ENCODE results near the gene CA10.

Gene CA10

DNA sequence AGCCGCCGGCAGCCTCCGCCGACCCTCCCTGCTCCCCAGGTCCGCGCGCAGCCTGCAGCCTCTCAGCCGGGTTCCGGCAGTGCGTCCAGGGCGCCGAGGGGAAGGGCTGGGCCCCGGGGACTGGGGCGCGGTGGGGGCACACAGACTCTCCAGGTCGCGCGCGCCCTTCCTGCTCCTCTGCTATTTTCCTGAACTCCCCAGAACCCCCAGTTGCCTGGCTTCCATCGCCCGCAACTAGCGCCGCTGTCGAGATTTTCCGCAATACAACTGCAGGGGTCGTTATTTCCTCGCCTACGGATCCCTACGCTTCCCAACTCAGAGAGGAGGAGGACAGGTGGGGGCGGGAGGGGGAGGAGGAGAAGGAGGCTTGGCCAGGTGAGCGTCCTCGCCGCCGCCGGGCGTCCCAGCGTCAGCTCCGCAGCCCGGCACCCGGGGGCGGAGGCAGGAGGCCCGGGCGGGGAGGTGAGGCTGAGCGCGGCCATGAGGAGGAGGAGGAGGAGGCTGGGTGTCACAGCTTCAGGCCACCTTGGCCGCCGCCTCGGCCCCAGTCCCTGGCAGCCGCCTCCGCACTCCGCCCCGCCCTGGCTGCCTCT lies at the start of gene CA10:
Gene CA10 (minus strand): TSS at position 265 of the 593 bp plus-strand sequence.
- DNase-seq (ENCODE audit: low read depth in 2 of 2) = no peak

DNA sequence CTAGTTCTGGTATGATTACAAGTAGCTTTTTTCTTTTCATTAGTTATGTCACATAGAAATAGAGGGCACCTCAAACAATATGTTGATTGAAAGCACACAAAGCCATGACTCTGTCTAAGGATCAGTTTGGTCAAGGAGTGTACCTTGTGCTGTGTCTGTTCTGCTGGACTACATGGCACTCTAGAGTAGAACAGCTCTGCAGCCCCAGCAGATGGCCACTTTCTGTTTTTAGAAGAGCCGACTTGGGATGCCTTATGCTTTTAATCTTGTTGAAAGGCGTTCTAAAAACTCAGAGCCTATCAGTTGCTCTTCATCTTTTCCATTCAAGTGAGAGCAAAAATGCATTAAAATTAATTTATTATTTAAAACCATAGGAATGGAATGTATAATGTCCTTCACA lies 49.3 kb upstream of the CA10 start:
- DNase-seq (ENCODE audit: low read depth in 2 of 2) = no peak

DNA sequence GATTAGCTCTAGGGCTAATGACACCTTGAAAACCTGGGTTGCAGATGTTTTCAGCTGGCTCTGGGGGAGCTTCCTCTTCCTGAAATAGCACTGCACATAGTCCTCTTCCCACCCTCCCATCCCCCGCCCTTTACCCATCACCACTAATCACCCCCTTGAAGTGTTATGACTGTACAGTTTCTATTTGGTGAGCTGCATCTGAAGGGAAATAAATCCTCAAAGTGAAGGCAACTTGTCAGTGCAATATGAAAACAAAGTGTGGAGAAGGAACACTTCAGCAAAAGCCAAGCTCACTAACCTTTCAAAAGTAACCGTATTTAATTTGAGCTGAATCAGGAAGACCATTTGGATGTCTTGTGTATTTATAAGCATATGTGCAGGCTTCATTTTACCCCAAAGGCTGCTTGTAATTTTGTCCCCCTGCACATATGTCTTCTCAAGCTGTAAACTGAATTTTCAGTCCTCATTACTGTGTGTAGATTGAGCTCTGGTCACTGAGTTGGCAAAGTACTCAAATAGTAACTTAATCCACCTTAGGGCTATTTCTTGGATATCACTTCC lies 44.1 kb upstream of the CA10 start:
- no peak for DNase-seq (ENCODE audit: low read depth in 2 of 2)

DNA sequence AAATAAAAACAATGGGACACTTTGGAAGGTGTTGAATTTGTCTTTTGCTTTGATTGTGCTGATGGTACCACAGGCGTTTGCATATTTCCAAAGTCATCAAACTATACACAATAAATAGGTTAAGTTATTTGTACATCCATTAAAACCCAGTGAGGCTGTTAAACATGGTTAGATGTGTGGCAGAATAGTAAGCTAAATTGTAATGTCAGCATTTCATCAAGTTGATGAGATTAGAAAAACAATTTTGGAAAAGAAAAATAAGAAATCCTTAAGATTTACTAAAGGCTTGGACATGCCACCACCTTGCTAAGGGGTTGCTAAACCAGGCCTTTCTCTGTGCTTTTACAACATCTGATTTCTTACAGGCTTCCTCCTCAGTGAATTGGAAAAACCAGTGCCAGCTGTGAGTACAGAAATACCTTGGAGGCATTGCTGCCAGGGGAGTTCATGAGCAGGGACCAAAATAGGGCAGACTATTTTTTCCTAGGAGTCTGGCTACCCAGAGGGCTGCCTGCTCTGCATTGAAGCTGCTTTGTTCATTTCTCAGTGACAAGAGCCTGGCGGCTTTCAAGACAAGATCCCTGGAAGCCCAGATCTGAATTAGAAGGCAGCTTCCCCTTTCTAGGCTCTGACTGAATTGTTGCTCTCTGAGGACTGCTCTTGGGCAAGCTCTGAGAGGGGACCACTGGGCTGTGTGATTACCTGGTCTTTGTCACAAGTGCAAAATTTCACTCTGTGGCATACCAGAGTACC lies 43.4 kb upstream of the CA10 start:
- no peak for DNase-seq (ENCODE audit: low read depth in 2 of 2)

DNA sequence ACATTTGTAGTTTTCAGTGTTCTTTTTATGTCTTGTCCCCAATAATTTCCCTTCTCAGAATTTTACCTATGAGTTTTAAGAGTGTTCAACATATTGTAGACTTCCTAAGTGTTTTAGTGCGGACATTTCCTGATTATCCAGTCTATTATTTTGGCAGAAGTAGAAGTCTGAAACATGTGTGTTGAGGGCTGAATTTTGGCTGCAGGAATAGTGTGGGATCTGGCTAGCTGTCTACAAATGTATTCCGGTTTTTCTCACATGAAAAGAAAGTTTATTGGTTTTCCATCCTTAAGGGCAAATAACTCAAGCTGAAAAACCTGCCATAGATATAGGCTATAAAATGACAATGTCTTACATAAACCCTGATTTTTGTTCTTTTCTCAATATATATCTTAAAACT lies 33.0 kb upstream of the CA10 start:
- no peak for DNase-seq (ENCODE audit: low read depth in 2 of 2)

DNA sequence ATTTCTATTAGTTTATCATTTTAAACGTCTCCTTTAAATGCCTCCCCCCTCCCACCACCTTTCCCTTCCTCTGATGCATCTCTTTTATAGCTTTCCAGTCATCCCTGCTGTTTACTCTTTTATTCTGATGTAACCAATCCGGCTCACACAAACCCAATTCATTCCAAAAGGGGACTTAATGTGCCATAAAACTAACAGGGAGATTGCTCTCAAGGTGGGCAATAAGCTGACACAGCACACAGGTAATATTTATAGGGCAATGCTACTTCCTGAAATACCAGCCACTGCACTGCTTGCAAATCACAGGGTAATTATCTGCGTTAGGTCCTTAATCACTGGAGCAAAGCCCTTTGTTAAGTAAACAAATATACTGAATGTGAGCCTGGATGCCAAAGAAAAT lies 23.3 kb upstream of the CA10 start:
- no peak for DNase-seq (ENCODE audit: low read depth in 2 of 2)

DNA sequence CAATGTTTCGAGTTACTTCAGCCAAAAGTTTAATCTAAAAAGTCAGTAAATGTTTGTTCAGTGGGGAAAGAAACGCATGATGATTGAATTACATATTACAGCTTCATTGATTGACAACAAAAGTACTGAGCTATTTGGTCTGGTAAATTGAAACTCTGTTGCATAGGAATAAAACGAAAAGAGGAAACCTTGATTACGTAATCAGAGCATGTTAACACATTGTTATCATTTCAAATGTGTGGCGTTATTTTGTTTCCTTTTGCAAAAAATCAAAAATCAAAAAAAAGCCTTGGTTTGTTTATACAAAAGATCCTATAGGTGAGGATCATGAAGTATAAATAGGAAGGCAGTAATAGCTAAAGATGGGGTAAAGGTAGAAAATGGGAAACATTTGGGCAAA lies 19.5 kb upstream of the CA10 start:
- DNase-seq (ENCODE audit: low read depth in 2 of 2) = no peak

DNA sequence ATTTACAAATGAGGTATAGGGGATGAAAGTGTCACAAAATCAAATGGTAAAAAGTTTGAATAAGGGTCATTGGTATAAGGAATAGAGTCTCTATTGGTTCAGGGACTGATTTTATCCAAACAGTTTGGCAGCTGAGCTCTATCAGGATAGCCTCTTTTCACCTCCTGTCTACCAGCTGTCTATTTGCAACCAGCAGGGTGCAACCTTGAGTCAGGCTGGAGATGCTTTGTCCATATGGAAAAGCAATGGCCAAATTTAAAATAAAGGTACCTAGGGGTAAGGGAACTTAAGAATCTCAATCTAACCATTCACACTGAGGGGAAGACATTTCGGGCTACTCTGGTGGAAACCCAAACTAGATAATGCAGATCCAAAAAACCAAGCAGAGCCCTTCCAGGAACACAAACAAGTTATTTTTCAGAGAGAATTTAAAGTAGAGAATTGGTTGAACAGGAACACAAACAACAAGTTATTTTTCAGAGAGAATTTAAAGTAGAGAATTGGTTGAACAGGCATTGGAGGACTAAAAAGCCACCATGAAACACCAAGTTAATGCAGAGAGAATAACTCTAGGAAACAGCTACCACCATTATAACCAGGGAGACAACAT lies 12.6 kb upstream of the CA10 start:
- no peak for DNase-seq (ENCODE audit: low read depth in 2 of 2)

DNA sequence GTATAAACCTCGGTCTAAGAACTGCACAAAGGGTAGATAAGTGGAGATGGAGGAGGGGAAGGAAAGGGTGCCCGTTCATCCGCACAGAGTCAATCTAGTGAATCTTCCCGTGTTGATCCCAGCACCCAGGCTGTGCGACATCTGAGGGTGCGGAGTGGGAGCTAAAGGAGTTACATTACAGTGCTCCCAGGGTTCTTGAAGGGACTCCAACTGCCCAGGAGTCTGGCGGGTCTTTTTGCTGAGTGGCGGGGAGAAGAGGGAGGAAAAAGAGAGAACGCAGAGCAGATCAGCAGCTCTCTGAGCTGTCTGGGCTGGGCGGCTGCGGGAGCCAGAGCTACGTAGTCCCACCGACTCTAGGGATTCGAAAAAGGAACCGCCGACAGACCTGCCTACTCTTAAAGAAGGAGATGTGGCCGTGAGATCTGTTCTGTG lies 1.6 kb upstream of the CA10 start:
- DNase-seq (ENCODE audit: low read depth in 2 of 2) = no peak

DNA sequence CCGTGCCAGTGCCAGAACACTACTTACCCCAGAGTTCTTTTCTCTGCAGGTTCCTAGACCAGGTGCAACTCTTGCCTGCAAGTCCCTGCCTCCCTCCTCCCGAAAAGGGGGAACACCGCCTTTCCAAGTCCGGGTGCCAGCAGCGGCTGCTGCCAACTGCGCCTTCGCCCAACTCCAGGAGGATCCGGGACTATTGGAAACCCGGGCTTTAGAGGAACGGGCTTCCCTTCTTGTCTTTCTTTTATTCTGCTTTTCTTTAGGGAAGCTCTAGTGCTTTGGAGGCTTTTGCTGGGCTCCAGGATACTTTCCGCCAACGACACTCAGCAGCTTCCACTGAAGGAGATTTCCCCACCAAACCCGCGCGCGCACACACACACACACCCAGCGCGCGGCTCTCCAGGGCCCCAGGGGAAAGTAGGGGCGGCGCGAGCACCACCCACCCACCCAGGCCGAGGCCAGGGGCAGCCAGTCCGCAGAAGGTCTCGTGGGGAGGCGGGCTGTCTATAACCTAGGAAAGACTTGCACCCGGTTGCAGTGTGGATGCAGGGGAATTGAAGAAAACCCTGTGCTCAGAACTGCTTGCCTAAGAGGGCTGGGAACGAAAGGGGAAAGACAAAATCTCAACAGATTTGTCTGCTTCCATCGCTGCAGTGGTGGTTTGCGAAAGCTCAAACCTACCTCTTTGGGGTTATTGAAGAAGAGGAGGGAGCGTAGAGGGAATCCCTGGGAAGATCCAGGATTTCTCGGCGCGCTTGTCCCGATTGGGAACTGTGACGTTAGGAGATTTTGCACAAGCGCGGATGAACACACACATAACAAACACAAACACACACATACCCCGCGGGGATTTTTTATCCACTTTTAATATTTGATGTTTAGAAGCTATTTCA lies 977 bp upstream of the CA10 start:
- DNase-seq (ENCODE audit: low read depth in 2 of 2) = no peak

DNA sequence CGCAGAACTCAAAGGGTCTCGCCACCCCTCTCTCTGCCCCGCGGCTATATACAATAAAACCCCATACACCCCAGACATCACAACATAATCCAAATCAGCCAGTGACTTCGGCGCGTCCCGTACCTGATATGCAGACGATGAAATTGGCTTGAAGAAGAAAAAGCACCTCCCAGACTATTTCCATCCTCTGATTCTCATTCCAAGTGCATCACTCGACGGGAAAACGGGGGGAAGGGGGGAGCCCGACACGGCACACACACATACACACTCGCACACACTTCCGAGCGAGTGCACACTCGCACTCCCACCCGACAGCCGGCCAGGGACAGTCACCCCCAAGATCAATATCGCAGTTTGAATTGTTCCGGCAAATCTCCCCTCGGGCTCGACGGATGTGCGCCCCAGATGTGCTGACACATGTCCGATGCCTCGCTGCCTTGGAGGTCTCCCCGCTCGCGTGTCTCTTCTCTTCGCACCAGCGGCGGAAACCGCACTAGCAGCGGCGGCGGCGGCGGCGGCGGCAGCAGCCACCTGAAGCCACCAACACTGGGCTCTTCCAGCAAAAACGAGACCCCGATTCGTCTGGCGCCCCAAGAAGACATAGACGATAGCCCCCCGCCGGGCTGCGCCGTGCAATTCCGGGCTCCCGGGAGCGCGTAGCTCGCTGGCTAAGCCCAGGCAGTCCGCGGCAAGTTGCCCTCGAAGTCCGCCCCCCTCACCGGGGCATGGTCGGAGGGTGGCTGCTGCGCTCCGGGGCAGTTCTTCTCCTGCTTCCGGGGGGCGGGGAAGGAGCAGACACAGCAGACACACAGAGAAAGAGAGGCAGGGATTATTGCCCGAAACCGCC lies 688 bp downstream of the CA10 start:
- DNase-seq (ENCODE audit: low read depth in 2 of 2) = no peak

DNA sequence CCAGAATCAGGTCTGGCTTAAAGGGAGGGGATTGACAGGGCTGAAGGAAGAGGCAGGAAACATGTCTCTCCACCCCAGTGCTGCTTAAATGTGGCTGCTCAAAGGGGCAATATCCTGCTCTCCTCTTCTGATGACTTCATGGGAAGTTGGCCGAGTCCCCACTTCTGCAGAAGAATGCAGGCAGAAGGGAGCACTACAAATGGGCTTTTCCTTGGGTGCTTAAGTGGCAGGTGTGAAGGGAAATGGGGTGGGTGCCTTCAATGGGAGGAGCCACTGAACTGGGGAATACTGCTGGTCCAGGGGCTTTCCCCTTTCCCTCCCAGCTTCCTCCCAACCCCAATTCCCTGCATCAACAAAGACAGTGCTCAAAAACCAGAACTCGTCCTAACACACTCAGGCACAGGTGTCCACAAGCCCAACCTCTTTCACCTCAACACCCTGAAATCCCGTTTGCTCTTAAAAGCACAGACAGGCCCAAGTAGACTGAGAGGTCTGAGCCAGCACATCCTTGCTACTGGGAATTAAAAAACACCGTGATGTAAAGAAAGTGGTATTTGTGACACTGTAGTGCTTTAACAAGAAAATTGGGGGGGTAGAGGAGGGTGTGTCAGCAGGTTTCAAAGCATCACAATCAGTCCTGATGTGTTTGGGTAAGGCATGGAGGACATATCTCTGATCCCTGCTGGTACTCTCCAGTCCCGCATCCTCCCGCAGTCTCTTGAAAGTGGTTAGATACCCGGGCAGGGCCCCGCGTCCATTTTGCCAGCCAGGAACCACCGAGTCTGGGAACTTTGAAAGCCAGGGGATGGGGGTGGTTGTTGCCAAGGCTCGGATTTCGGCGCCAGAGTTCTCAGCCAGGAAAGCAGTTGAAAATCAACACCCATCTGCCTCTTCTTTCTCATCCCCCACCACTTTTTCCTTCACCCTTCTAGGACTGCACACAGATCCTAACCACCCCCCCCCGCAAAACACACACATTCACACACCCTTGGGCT lies 1.6 kb downstream of the CA10 start:
- no peak for DNase-seq (ENCODE audit: low read depth in 2 of 2)

DNA sequence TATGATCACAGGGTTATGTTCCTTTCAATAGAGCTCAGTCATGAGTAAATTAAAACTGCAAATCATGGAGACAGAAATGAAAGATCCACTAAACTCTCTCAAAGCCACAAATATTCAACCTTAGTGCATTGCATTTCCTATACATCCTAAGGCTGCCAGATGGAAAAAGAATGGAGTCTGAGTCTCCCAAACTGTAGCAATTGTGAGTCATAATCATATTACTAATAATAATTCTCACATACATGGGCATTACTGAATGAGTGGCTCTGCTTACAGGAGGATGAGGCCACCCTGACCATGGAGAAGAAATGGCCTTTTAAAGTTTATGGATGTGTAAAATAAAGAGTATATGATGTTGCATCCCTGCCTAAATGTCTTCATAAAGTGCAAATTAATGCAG lies 3.2 kb downstream of the CA10 start:
- no peak for DNase-seq (ENCODE audit: low read depth in 2 of 2)

DNA sequence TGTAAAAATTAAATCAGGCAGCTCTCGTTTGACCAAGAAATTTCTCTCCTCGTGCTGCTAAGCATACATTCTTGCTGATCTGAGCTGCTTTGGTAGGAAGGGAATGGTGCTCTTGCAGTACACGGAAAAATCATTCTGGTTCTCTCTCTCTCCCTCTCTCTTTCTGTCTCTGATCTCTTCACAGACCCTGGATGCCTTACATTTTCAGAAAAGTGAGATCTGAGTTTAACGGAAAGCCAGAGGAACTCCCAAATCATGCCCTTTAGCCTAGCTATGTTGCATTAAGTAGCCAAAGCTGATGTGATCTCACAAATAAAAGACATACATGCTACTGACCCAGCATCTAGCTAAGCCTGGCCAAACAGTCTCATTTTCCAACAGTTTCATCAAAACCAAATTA lies 4.0 kb downstream of the CA10 start:
- no peak for DNase-seq (ENCODE audit: low read depth in 2 of 2)

DNA sequence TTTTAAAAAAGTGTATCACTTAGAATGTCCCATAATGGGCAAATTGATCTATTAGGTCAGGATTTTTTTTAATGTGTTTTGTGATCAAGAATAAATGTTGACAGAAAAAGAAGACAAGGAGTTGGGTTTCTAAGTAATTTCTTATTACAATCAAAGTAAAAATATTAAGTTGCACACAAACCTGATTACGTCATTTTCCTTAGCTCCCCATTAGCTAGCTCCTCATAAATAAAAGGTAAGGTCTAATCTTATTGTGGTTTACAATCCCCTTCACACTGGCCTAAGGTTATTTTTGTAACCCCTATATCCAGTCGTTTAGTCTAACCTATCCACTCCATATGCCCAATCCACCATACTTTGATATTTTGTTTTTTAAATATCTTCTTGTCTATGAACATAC lies 7.6 kb downstream of the CA10 start:
- no peak for DNase-seq (ENCODE audit: low read depth in 2 of 2)

DNA sequence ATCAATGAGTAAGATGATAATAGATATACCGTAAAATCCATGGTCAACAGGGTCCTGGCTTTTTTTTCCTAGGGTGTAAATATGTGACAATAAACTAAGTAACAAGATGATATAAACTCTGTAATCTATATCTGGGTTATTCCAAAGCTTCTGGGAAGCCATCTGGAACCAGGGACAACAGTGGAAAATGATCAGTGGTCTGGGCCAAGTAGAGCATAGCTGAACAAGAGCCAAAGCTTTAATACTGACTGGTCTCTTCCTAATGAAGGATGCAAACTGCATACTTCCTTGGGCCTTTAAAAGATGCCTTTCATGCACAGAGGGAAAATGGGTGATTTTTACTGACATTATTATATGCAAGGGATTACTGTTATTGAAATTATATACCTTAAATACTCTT lies 8.9 kb downstream of the CA10 start:
- DNase-seq (ENCODE audit: low read depth in 2 of 2) = no peak

DNA sequence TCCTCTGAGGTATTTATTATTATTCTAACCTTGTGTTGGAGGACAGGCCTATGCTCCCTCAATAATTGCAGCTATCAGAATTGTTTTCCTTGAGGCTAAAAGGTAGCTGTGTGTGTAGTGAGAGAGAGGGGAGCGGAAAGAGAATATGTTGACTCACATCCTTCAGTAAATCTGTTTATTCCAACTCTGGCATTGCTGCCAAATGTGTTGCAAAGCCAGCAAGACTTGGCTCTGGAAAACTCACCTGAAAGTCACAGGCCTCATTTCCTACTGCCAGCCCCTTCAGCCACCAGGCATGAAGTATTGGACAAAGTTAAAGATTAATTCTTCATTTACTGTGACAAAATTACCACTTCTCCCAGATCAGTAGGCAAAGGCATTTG lies 9.6 kb downstream of the CA10 start:
- no peak for DNase-seq (ENCODE audit: low read depth in 2 of 2)

DNA sequence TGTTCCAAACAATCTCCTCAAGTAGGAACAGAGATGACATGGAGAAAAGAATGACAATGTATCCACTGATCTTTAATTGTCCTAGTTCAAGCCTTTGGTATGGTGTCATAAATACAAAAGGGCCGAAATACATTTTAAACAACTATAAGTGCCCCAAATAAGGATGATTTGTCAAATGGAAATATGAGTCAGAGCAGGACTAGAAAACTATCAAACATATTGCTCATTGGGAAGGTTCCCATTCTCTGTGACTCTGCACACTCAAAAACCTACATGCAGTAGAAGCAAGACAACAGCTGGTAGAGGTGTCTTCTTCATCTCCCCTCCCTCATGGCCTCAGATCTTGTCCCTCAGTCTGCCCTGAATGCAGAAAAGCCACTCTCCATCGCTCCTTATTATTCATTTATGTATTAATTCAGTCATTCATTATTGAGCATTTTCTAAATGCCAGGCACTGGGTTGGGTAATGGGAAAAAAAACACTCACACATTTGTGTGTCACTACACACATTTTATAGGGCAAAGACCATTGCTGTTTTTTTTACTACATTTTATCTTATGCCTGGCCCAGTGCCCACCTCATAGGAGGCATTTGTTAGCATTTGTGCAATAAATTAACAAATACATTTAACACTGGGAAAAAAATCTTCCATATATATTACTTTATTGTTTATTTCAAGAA lies 10.1 kb downstream of the CA10 start:
- DNase-seq (ENCODE audit: low read depth in 2 of 2) = no peak

DNA sequence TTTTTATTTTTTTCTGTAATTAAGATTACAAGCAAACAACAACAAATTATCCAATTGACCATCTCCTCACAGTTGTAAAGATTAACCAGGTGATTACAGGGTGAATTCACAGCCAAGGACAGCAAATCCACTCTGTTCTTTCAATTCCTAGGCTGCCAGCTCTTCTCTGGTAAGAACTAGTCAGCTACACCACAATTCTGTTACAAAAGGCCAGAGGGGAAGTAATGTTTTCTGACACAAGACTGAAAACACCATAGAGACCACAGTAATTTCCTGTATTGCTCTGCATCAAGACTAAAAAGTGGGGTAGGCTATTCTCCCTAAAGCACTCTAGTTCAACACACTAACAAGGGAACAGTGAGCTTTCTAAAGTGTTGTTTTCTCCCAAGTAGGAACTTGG lies 10.6 kb downstream of the CA10 start:
- DNase-seq (ENCODE audit: low read depth in 2 of 2) = no peak

Measured in fibroblast of skin of left quadriceps (primary cell).